GM23338 (cell line): Measurements from ENCODE around the gene MADCAM1. TPM values are rescaled to one million over a fixed set of nuclear protein-coding genes. Genes with fewer than 3 reads are reported as not detected.

Experiments used
- ATAC-seq: fragments of 200-7000 bp; cut with Tn5 transposase; 3 replicates; pipeline ENCODE4 v1.9.1; 2020
- DNase-seq: peaks from one replicate; pipeline ENCODE4 v3.0.0-alpha.2; 2015; ENCODE audit warnings: low spot score
- H2AFZ ChIP-seq: fragments of 200-600 bp; sonication (generic); 2 replicates; pipeline ENCODE4 v1.8.0; 2016; ENCODE audit warnings: antibody characterized with exemption, mild to moderate bottlenecking, moderate library complexity
- H3F3A ChIP-seq: fragments of 200-600 bp; sonication (generic); replicated peaks from 2 replicates; pipeline ENCODE4 v1.8.0; 2017; ENCODE audit warnings: antibody characterized with exemption, mixed run types, low read depth
- H3K27ac ChIP-seq: fragments of 200-600 bp; sonication (generic); 2 replicates; pipeline ENCODE4 v1.6.1; 2016; ENCODE audit warnings: low read depth
- H3K27me3 ChIP-seq: fragments of 200-600 bp; sonication (generic); 2 replicates; pipeline ENCODE4 v1.8.0; 2016; ENCODE audit warnings: mild to moderate bottlenecking, mixed run types, moderate library complexity; ENCODE audit not compliant: insufficient read depth
- H3K36me3 ChIP-seq: fragments of 200-600 bp; sonication (generic); 2 replicates; pipeline ENCODE4 v1.8.0; 2016; ENCODE audit warnings: mild to moderate bottlenecking; ENCODE audit not compliant: insufficient read depth
- H3K4me1 ChIP-seq: fragments of 200-600 bp; sonication (generic); 2 replicates; pipeline ENCODE4 v1.8.0; 2016; ENCODE audit warnings: mild to moderate bottlenecking, moderate library complexity; ENCODE audit not compliant: insufficient read depth
- H3K4me2 ChIP-seq: fragments of 200-600 bp; sonication (generic); 2 replicates; pipeline ENCODE4 v1.7.1; 2017; ENCODE audit warnings: mixed run types
- H3K4me3 ChIP-seq: fragments of 200-600 bp; sonication (generic); 2 replicates; pipeline ENCODE4 v1.6.1; 2016; ENCODE audit warnings: mixed run types
- H3K79me2 ChIP-seq: fragments of 200-600 bp; sonication (generic); replicated peaks from 2 replicates; pipeline ENCODE4 v1.8.0; 2017; ENCODE audit warnings: mild to moderate bottlenecking; ENCODE audit not compliant: insufficient read depth
- H3K9me2 ChIP-seq: fragments of 200-600 bp; sonication (generic); 2 replicates; pipeline ENCODE4 v1.8.0; 2017; ENCODE audit not compliant: insufficient read depth
- H4K20me1 ChIP-seq: fragments of 200-600 bp; sonication (generic); replicated peaks from 2 replicates; pipeline ENCODE4 v1.8.0; 2017; ENCODE audit warnings: mild to moderate bottlenecking; ENCODE audit not compliant: insufficient read depth
- H3K27ac Mint-ChIP-seq: 2 replicates; pipeline ENCODE4 v1.8.0; 2020; ENCODE audit warnings: inconsistent platforms, mild to moderate bottlenecking, moderate library complexity, mixed read lengths
- H3K27me3 Mint-ChIP-seq: 3 replicates; pipeline ENCODE4 v1.8.0; 2022; ENCODE audit warnings: low read depth, mild to moderate bottlenecking, moderate library complexity, mixed read lengths, inconsistent platforms; ENCODE audit not compliant: insufficient read depth, poor library complexity
- H3K36me3 Mint-ChIP-seq: 3 replicates; pipeline ENCODE4 v1.8.0; 2021; ENCODE audit warnings: low read depth, mild to moderate bottlenecking, inconsistent platforms, moderate library complexity, mixed read lengths
- H3K4me1 Mint-ChIP-seq: 3 replicates; pipeline ENCODE4 v1.8.0; 2020; ENCODE audit warnings: mild to moderate bottlenecking, inconsistent platforms, mixed read lengths
- H3K4me3 Mint-ChIP-seq: 3 replicates; pipeline ENCODE4 v1.8.0; 2021; ENCODE audit warnings: moderate library complexity, mild to moderate bottlenecking, inconsistent platforms, mixed read lengths
- H3K9me3 Mint-ChIP-seq: 3 replicates; pipeline ENCODE4 v1.8.0; 2020; ENCODE audit warnings: moderate library complexity, mild to moderate bottlenecking, inconsistent platforms, mixed read lengths
- EZH2 ChIP-seq: fragments of 200-600 bp; sonication (generic); IDR thresholded peaks from one replicate; pipeline ENCODE4 v1.8.0; 2017; ENCODE audit warnings: antibody characterized with exemption, mild to moderate bottlenecking, low read depth; ENCODE audit not compliant: unreplicated experiment
- EZH2phosphoT487 ChIP-seq: fragments of 200-600 bp; sonication (generic); IDR thresholded peaks from one replicate; pipeline ENCODE4 v1.8.1; 2018; ENCODE audit warnings: antibody characterized with exemption; ENCODE audit not compliant: unreplicated experiment
- NANOG ChIP-seq: IDR thresholded peaks from 2 replicates; pipeline ENCODE4 v1.6.1; 2016; ENCODE audit warnings: antibody characterized with exemption, borderline replicate concordance
- STAT1 ChIP-seq: IDR thresholded peaks from one replicate; pipeline ENCODE4 v1.6.1; 2016; ENCODE audit warnings: antibody characterized with exemption; ENCODE audit not compliant: unreplicated experiment
- ZNF462 ChIP-seq: fragments of 250-450 bp; sonication (Bioruptor Pico); IDR thresholded peaks from 2 replicates; pipeline ENCODE4 v1.5.0; 2020; ENCODE audit warnings: mild to moderate bottlenecking, moderate library complexity
- polyA plus RNA-seq: library from polyadenylated mRNA; unstranded; fragments of >200 nt; fragmentation: Nextera tagmentation; extraction: Ambion mirVana; gene quantifications from 2 replicates; pipeline ENCODE4 v1.2.1, GENCODE V29; 2016
- total RNA-seq: library from RNA; depleted of rRNA; stranded (reverse); fragments of >200 nt; shearing (Covaris generic); gene quantifications from 2 replicates; pipeline ENCODE4 v1.2.3, GENCODE V29; 2014

MADCAM1 gene
- total and polyA plus RNA-seq, 2 experiments from 2014 or later, result 2.1 to 2.5 TPM

DNA sequence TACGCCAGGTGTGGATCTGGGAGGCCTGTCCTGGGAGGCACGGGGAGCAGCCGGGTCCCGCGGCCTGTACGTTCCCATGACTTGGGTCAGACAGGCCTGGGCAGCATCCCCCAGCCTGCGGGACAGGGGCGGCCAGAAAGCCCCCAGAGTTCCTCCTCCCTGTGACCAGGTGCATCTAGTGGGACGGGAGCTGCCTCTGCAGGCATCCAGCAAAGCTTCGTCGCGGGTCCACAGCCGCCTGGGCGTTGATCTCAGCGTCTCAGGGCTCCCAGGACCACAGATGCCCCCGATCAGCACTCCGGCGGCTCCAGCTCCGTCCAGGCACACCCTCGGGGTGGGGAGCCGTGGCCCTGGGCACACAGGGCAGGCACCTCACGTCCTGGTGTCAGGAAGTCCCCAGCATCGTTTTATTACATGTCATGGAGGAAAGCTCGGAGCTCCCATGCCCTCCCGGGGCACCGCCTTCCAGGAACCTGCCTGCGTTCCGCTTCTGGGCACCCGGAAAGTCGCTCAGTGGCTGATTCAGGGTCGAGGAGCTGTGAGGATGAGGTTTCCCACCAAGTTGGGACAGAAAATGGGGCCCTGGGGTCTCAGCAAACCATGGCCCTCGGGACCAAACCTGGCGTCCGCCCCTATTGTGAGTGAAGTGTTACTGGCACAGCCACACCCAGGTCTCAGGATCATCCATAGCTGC is 46.0 kb downstream of the MADCAM1 start:
- H3K9me2 ChIP-seq, result no peaks in the 10 kb centered on the region
- TF ChIP-seq EZH2phosphoT487 (no peak), NANOG (no peak), EZH2 (no peak), STAT1 (no peak), ZNF462 (CRISPR knock-in tag) (no peak)
- H2AFZ ChIP-seq, result no peak overlapping the region
- no peaks in the 10 kb centered on the region for H3K4me1 ChIP-seq
- no peaks in the 10 kb centered on the region for H3K36me3 ChIP-seq
- 0 out of 2 replicates have a peak, but pooled peaks cover 9% of the 10 kb centered on the region for H3F3A ChIP-seq
- no peaks in the 10 kb centered on the region; the same call in 2 of the 3 replicates for H3K9me3 Mint-ChIP-seq
- no peaks in the 10 kb centered on the region for H3K27me3 ChIP-seq
- H4K20me1 ChIP-seq, result no peaks in the 10 kb centered on the region; the same call in none of the 2 replicates
- ATAC-seq (no peak; the same call in 2 of the 3 replicates), DNase-seq (no peak)
- no peak overlapping the region for H3K4me2 ChIP-seq
- H3K27ac ChIP-seq, result peak overlapping the region; percentile 50; the same call in 1 of the 2 replicates
- H3K27ac Mint-ChIP-seq, result no peak overlapping the region
- no peak overlapping the region for H3K4me3 ChIP-seq
- no peaks in the 10 kb centered on the region for H3K4me1 Mint-ChIP-seq
- H3K79me2 ChIP-seq, result no peaks in the 10 kb centered on the region; the same call in 1 of the 2 replicates
- H3K4me3 Mint-ChIP-seq, result no peak overlapping the region
- H3K27me3 Mint-ChIP-seq, result peaks cover under 1% of the 10 kb centered on the region
- peaks cover 17% of the 10 kb centered on the region for H3K36me3 Mint-ChIP-seq
